ENCODE results near the gene OR1Q1.

DNA sequence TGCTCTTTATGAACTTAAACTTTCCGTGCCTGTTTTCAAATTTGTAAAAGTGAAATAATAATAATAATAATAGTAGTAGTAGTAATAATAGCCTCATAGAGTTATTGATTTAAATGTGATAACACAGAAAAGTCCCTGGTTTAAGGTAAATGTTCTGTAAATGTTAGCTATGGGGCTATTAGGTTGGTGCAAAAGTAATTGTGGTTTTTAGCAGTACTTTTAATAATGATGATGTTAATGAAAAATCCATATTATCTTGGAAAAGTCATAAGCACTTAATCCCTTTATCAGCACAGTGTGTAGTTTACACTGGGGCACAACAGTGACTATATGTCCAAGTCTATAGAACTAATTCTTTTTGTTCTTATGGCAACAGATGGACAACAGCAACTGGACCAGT, at the start of gene OR1Q1:
- TF ChIP-seq, protein P1, sequence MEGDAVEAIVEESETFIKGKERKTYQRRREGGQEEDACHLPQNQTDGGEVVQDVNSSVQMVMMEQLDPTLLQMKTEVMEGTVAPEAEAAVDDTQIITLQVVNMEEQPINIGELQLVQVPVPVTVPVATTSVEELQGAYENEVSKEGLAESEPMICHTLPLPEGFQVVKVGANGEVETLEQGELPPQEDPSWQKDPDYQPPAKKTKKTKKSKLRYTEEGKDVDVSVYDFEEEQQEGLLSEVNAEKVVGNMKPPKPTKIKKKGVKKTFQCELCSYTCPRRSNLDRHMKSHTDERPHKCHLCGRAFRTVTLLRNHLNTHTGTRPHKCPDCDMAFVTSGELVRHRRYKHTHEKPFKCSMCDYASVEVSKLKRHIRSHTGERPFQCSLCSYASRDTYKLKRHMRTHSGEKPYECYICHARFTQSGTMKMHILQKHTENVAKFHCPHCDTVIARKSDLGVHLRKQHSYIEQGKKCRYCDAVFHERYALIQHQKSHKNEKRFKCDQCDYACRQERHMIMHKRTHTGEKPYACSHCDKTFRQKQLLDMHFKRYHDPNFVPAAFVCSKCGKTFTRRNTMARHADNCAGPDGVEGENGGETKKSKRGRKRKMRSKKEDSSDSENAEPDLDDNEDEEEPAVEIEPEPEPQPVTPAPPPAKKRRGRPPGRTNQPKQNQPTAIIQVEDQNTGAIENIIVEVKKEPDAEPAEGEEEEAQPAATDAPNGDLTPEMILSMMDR (IDR thresholded peaks at IDR 0.05) = no peak
- TF ChIP-seq POLR2AphosphoS5 (IDR thresholded peaks at IDR 0.05) = no peak

Measured in suprapubic skin (tissue), 3 donors.